D341Med (cell line): ENCODE data around the gene ABAT.
"Not testable (repeated sequence)": the region's sequence is repeated elsewhere in the genome, so short reads cannot be mapped to it uniquely, and the experiment has no call there.

Experiments used
- DNase-seq: peaks from one replicate; pipeline ENCODE4 v3.0.0; 2012; ENCODE audit warnings: low spot score

The ABAT gene

DNA sequence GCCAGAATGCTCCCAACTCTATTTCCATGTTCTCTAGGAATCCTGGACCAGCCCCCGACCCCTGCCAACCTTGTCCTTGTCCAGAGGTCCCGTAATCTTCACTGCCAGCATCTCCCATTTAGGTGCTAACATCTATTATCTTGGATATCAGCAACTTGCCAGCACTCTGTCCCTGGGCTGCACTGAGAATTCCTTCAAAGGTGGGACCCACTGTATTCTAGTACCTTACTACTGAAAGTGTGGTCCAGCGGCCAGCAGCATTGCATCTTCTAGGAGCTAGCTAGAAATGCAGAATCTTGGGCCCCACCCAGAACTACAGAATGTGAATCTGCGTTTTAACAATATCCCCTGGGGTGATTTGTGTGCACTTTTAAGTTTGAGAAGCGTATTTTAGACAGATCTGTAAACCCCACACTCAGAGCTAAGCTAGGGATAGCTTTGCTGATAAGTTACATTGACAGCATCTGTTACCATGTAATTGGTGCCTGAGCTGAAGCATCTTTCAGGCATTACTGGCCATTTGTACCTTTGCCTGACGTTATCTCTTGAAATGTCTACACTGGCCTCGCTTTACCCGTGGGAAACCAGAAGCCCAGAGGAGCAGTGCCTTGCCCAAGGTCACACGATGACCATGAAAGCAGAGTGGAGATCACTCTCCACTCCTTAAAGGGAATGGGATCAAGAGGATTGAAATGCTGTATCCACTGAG, 8.3 kb downstream of the ABAT start:
- no peak for DNase-seq

DNA sequence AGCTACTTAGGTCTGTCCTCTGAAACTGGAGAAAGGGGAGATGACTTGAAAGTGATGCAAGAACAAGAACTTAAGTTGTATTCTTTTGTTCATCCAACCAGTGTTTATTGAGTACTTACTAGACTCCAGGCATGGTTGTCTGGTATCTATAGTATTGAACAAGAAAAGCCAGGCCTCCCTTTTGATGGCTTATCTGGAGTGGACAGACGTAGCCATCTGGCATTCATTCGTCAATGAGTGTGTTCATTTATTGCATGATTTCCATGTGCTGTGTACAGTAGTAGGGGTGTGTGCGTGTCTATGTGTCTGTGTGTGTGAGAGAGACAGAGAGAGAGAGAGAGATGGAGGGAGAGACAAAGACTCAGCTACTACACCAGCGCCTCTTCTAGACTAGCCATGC, 9.2 kb downstream of the ABAT start:
- no peak for DNase-seq

DNA sequence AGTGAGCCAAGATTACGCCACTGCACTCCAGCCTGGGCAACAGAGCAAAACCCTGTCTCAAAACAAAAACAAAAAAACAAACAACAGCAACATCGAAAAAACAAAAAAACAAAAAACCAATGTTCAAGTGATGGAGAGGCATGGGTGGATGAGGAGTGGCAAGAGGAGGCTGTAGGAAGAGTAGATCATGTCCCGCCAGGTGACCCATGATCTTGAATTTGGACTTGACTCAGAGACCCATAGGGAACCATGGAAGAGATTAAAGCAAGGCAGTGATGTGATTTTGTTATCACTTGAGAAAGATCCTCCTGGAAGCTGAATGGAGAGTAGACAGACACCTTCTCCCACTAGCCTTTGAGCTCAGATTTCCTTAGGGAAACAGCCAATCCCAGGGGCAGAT, 11.2 kb downstream of the ABAT start:
- DNase-seq, result no peak

DNA sequence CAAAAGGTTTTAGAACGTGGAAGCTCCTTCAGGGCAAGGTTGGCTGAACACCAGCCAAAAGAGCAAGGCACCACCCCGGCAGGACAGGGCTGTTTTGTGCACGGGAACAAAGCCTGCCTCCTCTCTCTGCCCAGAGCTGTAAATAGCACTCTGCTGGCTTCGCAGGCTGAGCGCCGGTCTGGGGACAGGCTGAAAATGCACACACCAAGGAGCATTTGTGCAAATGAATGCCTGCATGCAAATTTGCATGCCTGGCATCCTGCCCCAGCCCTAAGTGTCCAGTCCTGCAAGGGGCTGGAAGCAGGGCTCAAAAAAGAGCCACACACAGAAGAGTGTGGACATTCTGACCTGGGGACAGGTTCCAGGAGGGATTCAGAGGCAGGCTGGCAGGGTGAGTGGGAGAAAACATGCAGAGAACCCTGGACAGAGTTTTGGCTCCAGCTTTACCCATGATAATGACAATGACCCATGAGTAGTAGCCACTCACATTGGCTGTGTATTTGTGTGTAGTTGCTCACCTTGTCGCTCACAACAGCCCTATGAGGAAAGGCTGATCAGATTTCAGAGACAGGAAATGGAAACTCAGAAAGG, 11.7 kb downstream of the ABAT start:
- DNase-seq, result no peak

DNA sequence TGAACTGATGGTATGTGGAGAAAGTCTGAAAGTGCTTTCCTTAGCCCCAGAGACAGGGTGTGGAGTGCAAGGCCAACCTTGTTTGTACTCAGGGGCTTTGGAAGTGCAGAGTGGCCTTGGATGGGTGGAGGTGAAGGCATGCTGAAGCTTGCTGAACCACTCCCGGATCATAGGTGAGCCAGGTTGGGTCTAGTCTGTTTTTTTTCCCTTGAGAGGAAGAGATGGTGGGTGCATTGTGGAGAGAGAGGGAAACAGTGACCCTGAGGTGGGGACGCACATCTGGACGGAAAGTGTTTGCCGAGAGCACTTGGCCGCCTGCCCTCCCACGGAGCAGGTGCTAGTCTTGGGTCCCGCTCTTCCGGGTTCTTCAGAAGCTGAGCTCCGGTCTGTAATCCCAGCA, 12.5 kb downstream of the ABAT start:
- DNase-seq, result no peak

DNA sequence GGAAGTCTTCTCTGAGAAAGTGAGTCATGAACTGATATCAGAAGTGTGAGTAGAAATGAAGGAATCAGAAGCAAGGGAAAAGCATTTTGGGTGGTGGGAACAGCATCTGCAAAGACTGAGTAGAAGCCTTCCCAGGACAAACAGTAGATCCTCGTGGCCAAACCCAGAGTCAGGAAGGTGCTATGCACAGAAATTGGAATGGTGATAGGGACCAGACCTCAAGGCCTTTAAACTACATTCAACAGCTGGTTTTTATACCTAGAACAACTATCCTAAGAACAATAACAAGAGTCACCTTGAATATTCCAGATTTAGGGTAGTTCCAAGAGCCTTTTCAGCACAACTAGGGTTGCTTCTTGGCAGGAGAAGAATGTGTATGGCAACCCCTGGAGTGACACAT, 15.3 kb downstream of the ABAT start:
- DNase-seq, result no peak

DNA sequence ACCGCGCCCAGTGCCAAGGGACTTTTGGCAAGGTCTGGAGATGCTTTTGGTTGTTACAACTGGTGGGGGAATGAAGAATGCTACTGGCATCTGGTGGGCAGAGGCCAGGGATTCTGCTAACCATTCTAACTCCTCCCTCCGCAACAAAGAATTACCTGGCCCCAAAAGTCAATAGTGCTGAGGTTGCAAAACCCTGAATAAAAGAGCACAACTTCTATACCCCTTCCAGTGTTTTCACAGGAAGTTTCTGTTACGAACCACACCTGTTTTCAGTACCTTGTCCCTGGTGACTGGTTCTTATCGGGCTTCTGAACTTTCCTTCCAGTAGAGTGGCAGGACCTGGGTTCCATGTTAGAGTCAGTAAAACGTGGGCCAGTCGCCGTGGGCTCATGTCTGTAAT, 17.3 kb downstream of the ABAT start:
- DNase-seq, result no peak

DNA sequence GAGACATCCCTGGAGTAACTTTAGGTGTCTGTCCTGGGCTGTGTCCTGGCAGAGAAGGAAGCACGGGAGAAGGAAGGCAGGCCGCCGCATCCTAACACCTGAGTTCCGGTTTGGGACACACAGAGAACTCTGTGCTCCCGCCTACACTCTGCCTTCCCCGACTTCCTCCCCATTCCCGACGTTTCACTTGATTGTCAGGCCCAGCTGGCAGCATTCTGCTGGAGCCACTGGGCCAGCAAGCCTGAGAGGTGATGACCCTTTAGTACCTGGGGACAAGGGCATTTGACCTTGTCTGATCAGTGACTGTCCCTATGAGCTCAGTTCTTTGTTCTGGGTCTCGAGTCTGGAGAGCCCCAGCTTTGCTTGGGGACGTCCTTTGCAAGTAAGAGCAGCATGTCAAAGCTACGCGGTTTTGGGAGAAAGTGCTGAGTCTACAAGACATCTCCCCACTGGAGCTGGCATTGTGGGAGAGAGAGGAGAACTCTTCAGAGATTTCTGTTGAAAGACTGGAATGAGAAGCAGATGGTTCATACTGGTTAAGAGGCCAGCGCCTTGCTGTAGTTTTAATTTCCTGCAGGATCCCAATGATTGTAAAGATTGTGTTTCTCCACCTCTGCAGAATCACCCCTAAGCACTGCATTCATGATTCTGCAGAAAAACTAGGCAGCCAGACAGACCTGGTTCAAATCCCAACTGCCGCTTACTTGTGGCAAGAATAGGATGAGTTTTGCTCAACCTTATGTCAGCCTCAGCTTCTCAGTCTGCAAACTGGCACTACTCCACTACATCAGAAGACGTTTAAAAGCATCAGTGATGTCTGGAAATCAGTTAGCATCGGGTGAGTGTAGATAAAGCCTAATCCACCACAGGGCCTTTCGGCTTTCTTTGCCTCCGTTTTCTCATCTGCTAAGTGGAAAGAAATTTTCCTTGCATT, 20.6 kb downstream of the ABAT start:
- DNase-seq, result no peak

DNA sequence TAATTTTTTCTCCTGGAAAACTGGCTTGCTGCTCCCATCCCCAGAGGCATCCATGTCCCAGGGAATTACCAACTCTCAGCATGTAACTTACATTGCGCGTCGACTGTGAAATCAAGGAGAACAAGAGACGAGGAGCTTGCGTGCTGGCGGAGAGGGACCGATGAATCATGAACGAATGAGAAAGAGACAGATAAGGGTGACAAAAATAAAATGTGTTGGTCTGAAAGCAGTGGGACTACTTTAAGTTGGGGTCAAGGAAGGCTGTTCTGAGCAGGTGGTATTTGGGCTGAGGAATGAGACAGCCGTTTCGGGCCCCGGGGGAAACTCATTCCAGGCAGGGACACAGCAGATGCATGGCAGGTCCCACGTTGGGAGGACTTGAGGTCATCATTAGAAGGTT, 22.5 kb downstream of the ABAT start:
- no peak for DNase-seq

DNA sequence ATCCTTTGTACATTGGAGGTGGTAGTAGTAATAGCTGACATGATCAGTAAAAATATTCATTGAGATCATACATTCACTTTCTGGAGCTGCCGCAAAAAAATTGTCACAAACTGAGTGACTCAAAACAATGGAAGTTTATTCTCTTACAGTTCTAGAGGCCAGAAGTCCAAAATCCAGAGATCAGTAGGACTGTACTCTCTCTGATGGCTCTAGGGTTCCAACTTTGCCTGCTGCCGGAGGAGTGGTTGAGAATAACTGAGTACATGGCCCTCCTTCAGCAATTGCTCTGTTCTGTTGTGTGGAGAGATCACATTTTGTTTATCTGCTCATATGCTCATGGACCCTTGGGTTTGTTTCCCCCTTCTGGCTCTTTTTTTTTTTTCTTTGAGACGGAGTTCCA, 23.5 kb downstream of the ABAT start:
- DNase-seq, result no peak

DNA sequence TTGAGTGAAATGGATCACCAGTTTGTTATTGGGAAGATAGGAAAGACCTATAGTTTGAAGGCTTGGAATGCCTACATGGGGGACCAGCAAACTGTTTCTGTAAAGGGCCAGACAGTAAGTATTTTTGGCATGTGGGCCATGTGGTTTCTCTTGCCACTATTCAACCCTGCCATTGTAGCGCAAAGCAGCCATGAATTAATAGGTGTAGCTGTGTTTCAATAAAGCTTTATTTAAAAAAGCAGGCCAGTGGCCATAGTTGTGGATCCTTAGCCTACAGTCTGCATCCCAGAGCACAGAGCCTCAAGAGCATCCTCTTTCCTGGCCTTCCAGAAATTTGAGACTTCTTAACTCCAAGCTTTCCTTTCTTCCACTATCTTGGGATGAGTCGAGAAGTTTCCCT, 29.3 kb downstream of the ABAT start:
- no peak for DNase-seq

DNA sequence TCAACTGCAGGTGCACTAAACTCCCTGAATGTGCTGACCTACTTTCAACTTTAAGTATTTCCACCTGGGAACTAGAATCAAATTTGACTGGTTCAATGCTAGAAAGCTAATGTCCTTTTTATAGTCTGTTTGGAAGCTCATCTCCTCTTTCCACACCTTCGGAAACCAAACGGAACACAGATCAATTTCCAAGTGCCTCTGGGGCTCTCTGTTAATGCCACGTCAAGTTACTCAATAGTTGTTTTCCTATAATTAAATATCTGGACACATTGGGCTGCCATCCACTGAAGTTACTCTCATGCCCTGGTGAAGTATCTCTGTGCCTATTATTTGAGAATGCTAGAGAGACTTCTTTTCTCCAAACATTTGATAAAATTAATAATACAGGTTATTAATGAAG, 29.7 kb downstream of the ABAT start:
- DNase-seq, result no peak

DNA sequence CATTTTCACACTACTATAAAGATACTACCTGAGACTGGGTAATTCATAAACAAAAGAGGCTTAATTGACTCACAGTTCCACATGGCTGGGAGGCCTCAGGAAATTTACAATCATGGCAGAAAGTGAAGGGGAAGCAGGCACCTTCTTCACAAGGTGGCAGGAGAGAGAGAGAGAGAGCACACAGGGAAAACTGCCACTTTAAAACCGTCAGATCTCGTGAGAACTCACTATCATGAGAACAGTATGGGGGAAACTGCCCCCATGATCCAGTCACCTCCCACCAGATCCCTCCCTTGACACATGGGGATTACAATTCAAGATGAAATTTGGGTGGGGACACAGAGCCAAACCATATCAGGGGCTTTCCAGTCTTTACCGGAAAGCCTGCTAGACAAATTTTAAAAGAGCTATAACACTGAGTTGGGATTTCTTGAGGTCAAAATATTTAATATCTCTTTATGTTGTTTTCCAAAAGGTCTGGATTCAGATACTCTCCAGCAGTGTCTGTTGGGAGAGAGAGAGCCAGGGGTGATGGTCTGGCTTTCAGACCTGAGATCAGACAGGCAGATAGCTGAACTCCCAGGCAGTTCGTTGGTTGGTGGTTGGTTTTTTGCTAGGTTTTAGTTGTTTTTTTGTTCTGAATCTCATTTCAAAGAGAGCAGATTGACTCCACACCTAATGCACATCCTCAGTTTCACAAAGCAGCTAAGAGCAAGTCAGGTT, 30.8 kb downstream of the ABAT start:
- not testable (repeated sequence) for DNase-seq

DNA sequence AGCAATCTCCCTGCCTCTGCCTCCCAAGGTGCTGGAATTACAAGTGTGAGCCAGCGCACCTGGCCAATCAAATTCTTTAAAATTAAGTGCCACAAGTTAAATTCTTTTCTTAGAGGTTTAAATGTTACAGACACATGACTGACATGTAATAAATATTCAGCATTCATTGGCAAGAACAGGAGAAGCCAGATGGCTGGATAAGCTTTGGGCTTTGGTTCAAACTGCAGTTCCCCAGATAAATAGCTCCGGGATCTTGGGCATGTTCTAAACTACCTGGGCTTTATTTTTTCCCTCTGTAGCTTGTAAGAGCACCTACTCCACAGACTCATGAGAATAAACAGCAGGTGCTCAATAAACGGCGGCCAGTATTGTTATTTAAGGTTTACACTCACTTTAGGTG, 34.1 kb downstream of the ABAT start:
- no peak for DNase-seq

DNA sequence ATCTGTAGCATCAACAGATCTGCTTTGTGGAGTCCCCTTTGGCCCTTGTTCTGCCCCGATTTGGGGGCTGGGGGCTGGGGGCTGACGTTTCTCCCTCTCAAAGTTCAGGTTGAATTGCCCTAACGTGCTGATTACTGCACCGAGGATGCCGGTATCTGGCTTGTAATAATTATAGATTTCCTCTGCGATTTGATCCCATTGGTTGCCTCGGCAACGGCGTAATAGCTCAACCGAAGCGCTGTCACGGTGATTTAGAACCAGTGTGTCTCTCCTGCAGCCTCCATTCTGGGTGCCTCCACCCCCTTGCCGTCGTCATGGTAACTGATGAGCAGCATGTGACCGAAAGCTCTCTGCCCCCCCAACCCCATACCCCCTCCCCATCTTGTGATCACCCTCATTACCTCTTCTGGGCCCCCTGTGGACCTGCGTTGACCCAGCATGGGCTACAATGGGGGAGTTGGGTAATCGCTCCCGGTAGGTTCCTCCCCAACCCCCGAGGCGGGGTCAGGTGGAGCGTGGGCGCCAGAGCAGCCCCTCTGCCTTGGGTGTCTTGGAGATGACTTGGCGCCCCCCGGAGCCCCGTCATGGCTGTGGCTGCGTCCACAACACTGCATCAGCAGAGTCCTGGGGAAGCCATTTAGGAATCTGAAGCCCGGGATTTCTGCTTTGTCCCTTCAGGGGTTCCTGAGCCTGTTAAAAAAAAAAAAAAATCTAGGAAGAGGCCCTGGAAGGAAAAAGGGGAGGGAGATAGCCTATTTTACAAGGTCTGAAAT, 38.4 kb downstream of the ABAT start:
- no peak for DNase-seq

DNA sequence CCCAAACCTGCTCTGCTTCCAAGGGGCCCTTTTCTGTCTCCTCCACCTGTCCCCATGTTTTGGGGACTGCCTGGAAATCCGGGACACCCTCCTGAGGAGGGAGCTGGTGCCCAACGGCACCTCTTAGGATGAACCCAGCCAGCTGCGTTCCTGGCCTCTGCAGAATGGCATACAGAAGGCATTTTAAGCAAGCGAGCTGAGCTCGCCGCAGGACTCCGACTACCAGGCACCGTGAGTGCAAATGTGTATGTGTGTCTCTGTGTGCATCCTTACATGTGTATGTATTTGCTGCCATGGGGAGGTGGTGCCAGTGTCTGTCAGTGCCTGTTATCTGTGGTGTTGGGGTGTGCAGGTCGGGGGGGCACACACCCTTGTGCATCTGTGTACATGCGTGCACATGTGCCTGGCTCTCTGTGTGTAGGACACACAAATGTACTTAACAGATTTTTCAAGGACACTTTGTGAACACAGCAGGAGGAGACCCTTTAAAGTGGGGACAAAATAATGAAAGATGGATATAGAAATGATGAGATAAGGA, 39.3 kb downstream of the ABAT start:
- DNase-seq, result no peak

DNA sequence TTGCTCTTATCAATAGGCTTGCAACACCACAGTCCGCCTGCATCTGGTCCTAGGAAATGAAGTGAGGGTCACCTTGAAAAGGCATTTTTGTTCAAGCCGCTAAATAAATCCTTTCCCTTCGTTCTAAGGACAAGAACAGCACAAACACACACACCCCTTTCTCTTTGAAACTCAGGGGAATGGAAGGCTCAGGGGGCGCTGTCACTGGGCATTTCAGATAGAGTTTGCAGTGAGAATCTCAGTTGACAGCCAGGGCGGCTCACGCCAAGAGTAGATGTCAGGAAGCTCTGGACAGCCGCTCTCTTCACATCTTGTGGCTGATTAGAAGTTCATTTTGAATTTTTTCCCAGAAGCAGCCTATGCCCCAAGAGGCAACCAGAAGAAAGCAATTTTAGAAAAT, 39.8 kb downstream of the ABAT start:
- DNase-seq, result no peak

DNA sequence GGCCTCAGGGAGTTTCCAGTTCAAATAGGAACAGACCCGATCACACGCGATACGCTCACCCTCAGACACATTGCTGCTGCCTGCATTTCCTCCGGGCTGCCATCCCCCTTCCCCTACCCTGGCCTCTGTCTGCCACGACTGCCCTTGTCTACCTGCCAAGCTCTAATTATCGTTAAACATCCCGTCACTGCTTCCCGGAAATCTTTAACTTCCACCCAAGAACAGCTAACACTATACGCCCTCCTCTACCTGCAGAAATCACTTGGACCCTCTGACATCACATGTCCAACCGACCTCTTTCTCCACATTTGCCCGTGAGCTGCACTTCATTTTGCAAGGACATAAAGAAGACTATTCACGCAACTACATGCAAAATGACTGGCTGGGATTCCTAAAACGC, 40.4 kb downstream of the ABAT start:
- DNase-seq, result no peak

DNA sequence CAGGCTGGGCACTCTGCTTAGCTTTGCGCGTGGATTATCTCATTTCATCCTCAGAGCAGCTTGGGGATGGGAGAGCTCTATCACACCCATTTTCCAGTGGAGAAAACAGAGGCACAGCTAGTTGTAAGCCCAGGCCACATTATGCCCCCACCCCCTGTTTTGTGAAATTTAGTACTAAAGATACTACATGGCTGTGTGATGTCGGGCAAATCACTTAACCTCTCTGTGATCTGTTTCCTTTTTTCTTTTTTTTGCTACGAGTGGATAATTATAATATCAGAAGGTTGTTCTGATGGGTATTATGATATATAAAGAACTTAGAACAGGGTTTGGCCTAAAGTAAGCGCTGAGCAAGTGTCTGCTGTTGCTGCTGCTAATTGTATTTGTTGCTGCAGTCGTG, 41.6 kb downstream of the ABAT start:
- DNase-seq, result no peak

DNA sequence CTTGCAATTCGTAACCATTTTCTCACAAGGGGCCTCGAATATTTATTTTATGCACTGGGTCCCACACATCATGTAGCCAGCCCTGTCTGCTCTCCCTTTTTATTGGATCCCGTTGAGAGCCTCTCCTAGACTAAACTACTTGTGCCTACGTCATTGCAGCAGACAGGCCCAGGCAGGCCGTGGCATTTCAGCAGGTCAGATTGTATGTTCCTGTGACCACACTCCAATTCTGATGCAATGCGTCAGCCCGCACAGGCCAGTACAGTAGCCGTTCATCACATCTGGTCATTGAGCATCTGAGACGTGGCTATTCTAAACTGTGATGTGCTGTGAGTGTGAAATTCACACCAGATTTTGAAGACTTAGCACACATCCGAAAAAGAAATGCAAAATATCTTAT, 42.2 kb downstream of the ABAT start:
- DNase-seq, result no peak

DNA sequence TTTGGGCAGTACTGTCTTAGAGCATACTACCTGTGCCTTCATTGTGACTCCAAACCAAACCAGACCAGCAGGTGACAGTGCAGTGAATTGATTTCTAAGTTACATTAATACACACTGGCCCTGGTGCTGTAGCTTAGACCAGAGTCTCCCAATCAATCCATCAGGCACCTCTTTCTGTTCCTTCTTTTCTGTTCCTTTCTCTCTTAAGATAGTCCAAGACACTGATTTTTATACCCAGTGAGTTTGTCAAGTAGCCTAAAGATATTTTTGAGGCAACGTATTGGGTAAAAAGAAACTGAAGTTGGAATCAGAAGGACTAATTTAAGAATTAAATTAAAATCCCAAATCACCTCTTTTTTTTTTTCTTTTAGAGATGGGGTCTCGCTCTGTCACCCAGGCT, 43.1 kb downstream of the ABAT start:
- DNase-seq, result no peak
